SIG-M5 treated with dmso at 0.1 percent for 504 hours (cell line): ENCODE measurements around the gene PIM1.

Source experiments
- DNase-seq: peaks from one replicate; lab custom pipeline; 2025; ENCODE audit not compliant: unreplicated experiment; lab: John Stamatoyannopoulos, UW

The PIM1 gene

GRCh38 chr6:37137201-37138090 is 32.5 kb upstream of the PIM1 start:
- DNase-seq = no peak

GRCh38 chr6:37138856-37139229 is 31.1 kb upstream of the PIM1 start:
- DNase-seq = no peak

DNA sequence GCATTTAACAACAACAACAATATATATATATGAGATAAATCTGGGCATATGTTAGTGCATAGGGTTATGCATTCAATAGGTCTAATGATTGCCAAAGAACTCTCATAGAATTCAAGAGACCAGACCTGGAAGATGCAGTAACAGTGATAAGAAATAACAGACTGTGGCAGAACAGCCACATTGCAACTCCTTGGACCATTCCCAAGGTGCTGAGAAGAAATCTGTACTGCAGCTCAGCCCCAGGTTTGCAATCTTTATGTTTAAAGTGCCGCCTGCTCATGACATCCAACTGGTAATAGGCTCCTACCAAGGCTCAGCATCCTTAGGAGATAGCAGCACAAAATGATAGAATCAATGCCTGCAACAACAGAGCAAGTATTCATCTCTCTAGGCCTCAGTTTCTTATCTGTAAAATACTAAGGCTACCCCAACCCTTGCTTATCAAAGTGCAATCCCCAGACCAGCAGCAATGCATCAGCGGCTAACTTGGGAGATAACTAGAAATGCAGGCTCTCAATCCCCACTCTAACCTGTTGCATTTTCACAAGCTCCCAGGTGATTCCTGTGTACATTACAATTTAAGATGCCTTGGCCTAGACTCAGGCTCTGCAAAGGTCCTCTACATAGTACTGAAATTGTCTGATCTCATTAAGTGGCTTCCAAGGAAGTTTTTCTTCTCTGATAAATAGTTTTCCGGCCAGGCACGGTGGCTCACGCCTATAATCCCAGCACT is 30.6 kb upstream of the PIM1 start:
- no peak for DNase-seq

DNA sequence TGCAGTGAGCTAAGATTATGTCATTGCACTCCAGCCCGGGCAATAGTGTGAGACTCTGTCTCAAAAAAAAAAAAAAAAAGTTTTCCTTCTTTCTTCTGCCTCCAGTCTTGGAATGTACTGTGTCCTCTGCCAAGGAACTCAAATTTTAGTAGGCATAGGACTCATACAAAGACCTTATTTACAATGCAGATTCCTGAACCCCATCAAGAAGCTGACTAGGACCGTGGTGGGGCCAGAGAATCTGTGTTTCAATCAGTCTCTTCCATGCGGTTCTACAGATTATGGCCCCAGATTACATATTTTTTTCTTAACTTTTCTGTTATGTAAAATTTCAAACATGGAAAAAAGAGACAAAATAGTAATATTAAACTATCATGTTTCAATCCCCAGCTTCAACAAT is 29.8 kb upstream of the PIM1 start:
- no peak for DNase-seq

GRCh38 chr6:37141281-37142049 is 28.5 kb upstream of the PIM1 start:
- no peak for DNase-seq

- DNase-seq = no peak
Measured at GRCh38 chr6:37142050-37142614, 27.8 kb upstream of the PIM1 start.

- DNase-seq = no peak
Measured at GRCh38 chr6:37143585-37143984, 26.4 kb upstream of the PIM1 start.

DNA sequence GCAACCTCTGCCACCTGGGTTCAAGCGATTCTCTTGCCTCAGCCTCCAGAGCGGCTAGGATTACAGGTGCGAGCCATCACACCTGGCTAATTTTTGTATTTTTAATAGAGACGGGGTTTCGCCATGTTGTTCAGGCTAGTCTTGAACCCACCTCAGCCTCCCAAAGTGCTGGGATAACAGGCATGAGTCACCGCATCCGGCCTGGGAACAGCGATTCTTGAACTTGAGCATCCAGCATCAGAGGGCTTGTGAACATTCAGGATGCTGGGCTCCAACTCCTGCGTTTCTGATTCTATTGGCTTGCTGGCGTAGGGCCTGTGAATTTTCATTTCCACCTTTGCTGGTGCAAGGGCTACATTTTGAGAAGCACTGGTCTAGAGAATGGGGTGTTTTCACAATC is 24.5 kb upstream of the PIM1 start:
- no peak for DNase-seq

DNA sequence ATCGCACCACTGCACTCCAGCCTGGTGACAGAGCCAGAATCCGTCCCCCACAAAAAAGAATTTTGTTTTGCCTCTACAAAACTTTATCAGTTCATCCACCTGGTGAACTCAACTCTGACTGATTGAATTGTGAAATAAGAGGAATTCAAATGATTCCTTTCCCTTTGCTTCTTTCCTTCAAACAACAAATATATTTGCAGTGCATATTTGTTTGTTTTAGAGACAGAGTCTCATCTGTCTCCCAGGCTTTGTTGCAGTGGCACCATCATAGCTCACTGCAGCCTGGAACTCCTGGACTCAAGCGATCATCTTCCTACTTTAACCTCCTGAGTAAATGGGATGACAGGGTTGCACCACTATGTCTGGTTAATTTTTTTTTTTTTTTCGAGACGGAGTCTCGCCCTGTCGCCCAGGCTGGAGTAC is 23.2 kb upstream of the PIM1 start:
- no peak for DNase-seq

GRCh38 chr6:37149745-37150144 is 20.2 kb upstream of the PIM1 start:
- DNase-seq = no peak

- DNase-seq = no peak
Measured at GRCh38 chr6:37150314-37150713, 19.6 kb upstream of the PIM1 start.

- DNase-seq = no peak
Measured at GRCh38 chr6:37155394-37156312, 14.3 kb upstream of the PIM1 start.

DNA sequence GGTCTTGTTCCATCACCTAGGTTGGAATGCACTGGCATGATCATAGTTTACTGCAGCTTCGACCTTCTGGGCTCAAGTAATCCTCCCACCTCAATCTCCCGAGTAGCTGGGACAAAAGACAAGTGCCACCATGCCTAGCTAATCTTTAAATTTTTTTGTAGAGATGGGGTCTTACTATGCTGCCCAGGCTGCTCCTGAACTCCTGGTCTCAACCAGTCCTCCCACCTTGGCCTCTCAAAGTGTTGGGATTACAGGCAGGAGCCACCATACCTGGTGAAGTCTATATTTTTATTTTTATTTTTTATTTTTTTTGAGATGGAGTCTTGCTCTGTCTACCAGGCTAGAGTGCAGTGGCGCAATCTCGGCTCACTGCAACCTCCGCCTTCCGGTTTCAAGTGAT is 11.4 kb upstream of the PIM1 start:
- DNase-seq = no peak

- peak; percentile 93 for DNase-seq
Measured at GRCh38 chr6:37160922-37161778, 8.8 kb upstream of the PIM1 start.

DNA sequence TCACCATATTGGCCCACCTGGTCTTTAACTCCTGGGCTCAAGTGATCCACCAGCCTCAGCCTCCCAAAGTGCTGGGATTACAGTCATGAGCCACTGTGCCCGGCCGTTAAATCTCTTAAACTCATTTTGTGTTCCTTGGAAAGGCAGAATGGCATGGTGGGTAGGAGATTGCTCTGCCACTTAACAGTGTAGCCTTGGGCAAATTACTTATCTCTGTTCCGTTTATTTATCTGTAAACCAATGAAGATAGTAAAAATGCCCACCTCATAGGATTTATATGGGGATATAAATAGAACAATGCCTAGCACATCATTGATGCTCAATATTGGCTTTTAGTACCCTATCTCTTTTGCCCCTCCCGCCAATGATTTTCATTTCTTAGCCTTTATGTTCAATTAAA is 7.2 kb upstream of the PIM1 start:
- DNase-seq = no peak

- DNase-seq = no peak
Measured at GRCh38 chr6:37168163-37168758, 1.7 kb upstream of the PIM1 start.

DNA sequence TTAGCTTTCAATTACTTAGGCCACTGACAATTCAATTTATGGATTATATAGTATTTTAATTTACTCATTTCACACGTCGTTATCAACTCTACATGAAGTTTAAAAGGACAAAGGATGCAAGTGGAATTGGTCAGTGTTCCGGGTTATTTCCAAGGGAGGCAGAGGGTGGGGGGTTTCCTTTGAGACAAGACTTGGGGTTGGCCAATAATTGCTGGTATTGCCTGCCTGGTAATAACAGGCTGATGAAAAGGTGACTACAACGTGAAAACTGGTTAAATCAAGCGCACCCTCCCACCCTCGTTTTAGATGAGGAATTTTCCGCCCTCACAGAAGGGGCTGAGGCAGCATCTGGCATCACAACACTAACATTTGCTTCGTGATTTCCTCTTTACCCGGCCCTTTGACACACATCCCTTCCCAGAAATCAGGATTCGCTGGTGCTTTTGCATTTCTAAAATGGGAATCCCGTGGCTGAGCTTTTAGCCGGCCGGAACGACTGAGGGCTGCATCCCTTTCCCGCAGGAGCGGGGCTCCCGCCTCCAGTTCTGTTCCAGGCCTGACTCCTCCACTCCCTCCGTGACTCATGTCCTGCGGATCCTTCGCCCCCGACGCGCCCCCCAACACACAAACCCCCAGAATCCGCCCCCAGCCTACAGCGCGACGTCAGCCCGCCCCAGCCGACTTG is 999 bp upstream of the PIM1 start:
- no peak for DNase-seq
